HG02588 (cell line): ENCODE data around the gene APBA3.
A peak's percentile ranks its signal among the peaks of the same experiment; 100 is the strongest.
"Not testable (repeated sequence)": the region's sequence is repeated elsewhere in the genome, so short reads cannot be mapped to it uniquely, and the experiment has no call there.

Experiments
- ATAC-seq: cut with Tn5 transposase; IDR thresholded peaks from one replicate; pipeline ENCODE4 v1.9.1; 2021; ENCODE audit warnings: mild to moderate bottlenecking, moderate library complexity; ENCODE audit not compliant: unreplicated experiment

Gene APBA3

GRCh38 chr19:3771906-3772455 is 10.5 kb upstream of the APBA3 start, which contains the start of gene RAX2:
Gene RAX2, minus strand, starts transcription at chr19:3772228. Its CDS starts 486 bp downstream, at chr19:3771742.
- ATAC-seq, result no peak

GRCh38 chr19:3771000-3771905 is 9.8 kb upstream of the APBA3 start:
- ATAC-seq, result no peak

- ATAC-seq, result no peak
Observed at GRCh38 chr19:3770136-3770999, 8.9 kb upstream of the APBA3 start.

GRCh38 chr19:3769494-3769893 is 8.0 kb upstream of the APBA3 start:
- ATAC-seq, result no peak

GRCh38 chr19:3768748-3769099 is 7.2 kb upstream of the APBA3 start:
- no peak for ATAC-seq

GRCh38 chr19:3768015-3768747 is 6.7 kb upstream of the APBA3 start:
- no peak for ATAC-seq

GRCh38 chr19:3767050-3767449 is 5.6 kb upstream of the APBA3 start:
- ATAC-seq, result no peak

GRCh38 chr19:3766520-3766919 is 5.0 kb upstream of the APBA3 start:
- no peak for ATAC-seq

- ATAC-seq, result not testable (repeated sequence)
Observed at GRCh38 chr19:3765757-3766156, 4.3 kb upstream of the APBA3 start.

GRCh38 chr19:3765121-3765520 is 3.6 kb upstream of the APBA3 start:
- ATAC-seq, result no peak

GRCh38 chr19:3762501-3763459 is 1.3 kb upstream of the APBA3 start, which contains the start of gene MRPL54:
Gene MRPL54, plus strand, starts transcription at chr19:3762682. Its CDS starts 19 bp downstream, at chr19:3762701.
- ATAC-seq, result peak; percentile 72

GRCh38 chr19:3762130-3762473 is 610 bp upstream of the APBA3 start:
- no peak for ATAC-seq

- ATAC-seq, result no peak
Observed at GRCh38 chr19:3760871-3761361, 576 bp downstream of the APBA3 start.

- ATAC-seq, result no peak
Observed at GRCh38 chr19:3759482-3760254, 1.8 kb downstream of the APBA3 start.

- not testable (repeated sequence) for ATAC-seq
Observed at GRCh38 chr19:3758297-3758696, 3.2 kb downstream of the APBA3 start.

GRCh38 chr19:3757705-3758104 is 3.8 kb downstream of the APBA3 start:
- ATAC-seq, result not testable (repeated sequence)

- ATAC-seq, result no peak
Observed at GRCh38 chr19:3753631-3754410, 7.7 kb downstream of the APBA3 start.

- ATAC-seq, result no peak
Observed at GRCh38 chr19:3752492-3752891, 9.0 kb downstream of the APBA3 start.
